Measurements from ENCODE around the gene SPAG17. TPM values are rescaled to one million over a fixed set of nuclear protein-coding genes. Genes with fewer than 3 reads are reported as not detected.
"Not testable (repeated sequence)": the region's sequence is repeated elsewhere in the genome, so short reads cannot be mapped to it uniquely, and the experiment has no call there.

The SPAG17 gene
- total RNA-seq, 1 experiment from 2014 or later, result not detected

DNA sequence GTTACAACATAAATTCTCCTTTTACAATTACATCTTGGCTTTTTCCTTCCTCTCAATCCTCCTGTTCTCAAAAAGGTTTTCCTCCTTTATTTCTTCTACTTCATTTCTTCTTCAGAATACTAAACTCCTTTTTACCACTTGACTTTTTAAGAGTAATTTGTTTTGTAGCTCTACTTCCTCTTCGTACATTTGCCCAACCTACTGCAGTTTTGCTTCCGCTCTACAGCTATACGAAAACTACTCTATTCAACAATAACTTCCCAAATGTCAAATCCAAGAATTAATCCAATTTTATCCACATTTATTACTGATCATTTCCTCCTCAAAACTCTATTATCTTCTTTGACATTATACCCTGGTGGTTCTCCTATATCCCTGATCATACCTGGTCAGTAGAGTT lies 259.0 kb downstream of the SPAG17 start:
- CTCF ChIA-PET, result interaction anchor here (0.6 kb wide), 1 partner anchor 166 kb away, joined by 3 read pairs; no protein-coding TSS in a partner anchor
- Mint-ChIP-seq H3K27me3 (ENCODE audit: insufficient read depth, unreplicated experiment) (no peaks in the 10 kb centered on the region), H3K27ac (ENCODE audit: low read depth, unreplicated experiment) (no peak overlapping the region), H3K36me3 (ENCODE audit: insufficient read depth, unreplicated experiment) (peaks cover 10% of the 10 kb centered on the region), H3K4me1 (ENCODE audit: insufficient read depth, unreplicated experiment) (peaks cover 14% of the 10 kb centered on the region), H3K4me3 (ENCODE audit: unreplicated experiment) (no peak overlapping the region), H3K9me3 (ENCODE audit: unreplicated experiment) (no peaks in the 10 kb centered on the region)
- no peak for DNase-seq (ENCODE audit: unreplicated experiment)
- no TSS peak for BruUV-seq (replicated peaks)
- intact Hi-C loops (cut with micrococcal nuclease), result no loop called here
- TF ChIP-seq, protein P1, sequence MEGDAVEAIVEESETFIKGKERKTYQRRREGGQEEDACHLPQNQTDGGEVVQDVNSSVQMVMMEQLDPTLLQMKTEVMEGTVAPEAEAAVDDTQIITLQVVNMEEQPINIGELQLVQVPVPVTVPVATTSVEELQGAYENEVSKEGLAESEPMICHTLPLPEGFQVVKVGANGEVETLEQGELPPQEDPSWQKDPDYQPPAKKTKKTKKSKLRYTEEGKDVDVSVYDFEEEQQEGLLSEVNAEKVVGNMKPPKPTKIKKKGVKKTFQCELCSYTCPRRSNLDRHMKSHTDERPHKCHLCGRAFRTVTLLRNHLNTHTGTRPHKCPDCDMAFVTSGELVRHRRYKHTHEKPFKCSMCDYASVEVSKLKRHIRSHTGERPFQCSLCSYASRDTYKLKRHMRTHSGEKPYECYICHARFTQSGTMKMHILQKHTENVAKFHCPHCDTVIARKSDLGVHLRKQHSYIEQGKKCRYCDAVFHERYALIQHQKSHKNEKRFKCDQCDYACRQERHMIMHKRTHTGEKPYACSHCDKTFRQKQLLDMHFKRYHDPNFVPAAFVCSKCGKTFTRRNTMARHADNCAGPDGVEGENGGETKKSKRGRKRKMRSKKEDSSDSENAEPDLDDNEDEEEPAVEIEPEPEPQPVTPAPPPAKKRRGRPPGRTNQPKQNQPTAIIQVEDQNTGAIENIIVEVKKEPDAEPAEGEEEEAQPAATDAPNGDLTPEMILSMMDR (IDR thresholded peaks at IDR 0.05; ENCODE audit: unreplicated experiment), result no peak
- POLR2A ChIA-PET, result interaction anchor here (1.6 kb wide), 1 partner anchor 30 kb away, joined by 3 read pairs; no protein-coding TSS in a partner anchor

DNA sequence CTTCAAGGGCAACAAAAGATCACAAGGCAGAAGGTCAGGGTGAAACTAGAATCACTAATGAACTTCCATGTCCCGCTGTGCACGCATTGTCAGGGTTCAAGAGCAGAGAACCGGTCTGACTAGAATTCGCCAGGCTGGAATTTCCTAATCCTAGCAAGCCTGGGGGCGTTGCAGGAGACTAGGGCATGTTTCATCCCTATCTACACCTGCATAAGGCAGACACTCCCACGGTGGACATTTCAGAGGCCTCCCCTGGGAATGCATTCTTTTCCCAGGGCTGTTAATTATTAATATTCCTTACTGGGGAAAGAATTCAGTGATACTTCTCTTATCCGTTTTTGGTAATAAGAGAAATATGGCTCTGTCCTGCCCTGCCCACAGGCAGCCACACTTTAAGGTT lies 262.3 kb downstream of the SPAG17 start:
- intact Hi-C loops (cut with micrococcal nuclease); H3K4me1 Mint-ChIP-seq (ENCODE audit: insufficient read depth, unreplicated experiment): not testable (repeated sequence)

DNA sequence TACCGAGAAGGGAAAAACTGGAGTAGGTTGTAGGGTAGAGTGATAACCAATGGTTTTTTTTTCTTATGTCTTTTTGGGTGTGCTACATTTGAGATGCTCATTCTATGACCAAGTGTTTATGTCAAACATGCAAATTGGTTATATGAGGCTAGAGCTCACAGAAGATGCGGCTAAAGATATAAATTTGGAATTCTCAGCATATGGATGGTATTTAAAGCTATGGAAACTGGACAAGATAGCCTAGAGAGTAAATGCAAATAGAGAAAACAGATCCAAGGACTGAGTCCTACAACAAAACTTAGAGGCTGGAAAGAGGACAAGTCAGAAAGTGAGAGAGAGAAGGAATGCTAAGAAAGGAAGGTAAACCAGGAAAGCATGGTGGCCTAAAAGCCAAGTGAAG lies 263.0 kb downstream of the SPAG17 start:
- H3K27ac Mint-ChIP-seq (ENCODE audit: low read depth, unreplicated experiment), result no peak overlapping the region
- POLR2A ChIA-PET, result interaction anchor here (3.1 kb wide), 1 partner anchor 8 kb away, joined by 12 read pairs; the partner anchor contains the start of genes GDAP2 and WDR3
- no peaks in the 10 kb centered on the region for H3K27me3 Mint-ChIP-seq (ENCODE audit: insufficient read depth, unreplicated experiment)
- peaks cover 20% of the 10 kb centered on the region for H3K36me3 Mint-ChIP-seq (ENCODE audit: insufficient read depth, unreplicated experiment)
- CTCF ChIA-PET, result no interaction called here
- H3K4me1 Mint-ChIP-seq (ENCODE audit: insufficient read depth, unreplicated experiment), result peaks cover 7% of the 10 kb centered on the region
- no peak for DNase-seq (ENCODE audit: unreplicated experiment)
- intact Hi-C loops (cut with micrococcal nuclease), result no loop called here
- H3K4me3 Mint-ChIP-seq (ENCODE audit: unreplicated experiment), result no peak overlapping the region
- no TSS peak for BruUV-seq (replicated peaks)
- no peaks in the 10 kb centered on the region for H3K9me3 Mint-ChIP-seq (ENCODE audit: unreplicated experiment)
- TF ChIP-seq, protein P1 (IDR thresholded peaks at IDR 0.05; ENCODE audit: unreplicated experiment), result no peak

More for the DNA sequence above, 262.3 kb downstream of the SPAG17 start:
- H3K27me3 Mint-ChIP-seq (ENCODE audit: insufficient read depth, unreplicated experiment); H3K9me3 Mint-ChIP-seq (ENCODE audit: unreplicated experiment); H3K4me3 Mint-ChIP-seq (ENCODE audit: unreplicated experiment); BruUV-seq (replicated peaks); DNase-seq (ENCODE audit: unreplicated experiment); POLR2A ChIA-PET; H3K27ac Mint-ChIP-seq (ENCODE audit: low read depth, unreplicated experiment); CTCF ChIA-PET: not testable (repeated sequence)
- H3K36me3 Mint-ChIP-seq (ENCODE audit: insufficient read depth, unreplicated experiment), result peaks cover 13% of the 10 kb centered on the region

GRCh38 chr1:117919376-117919775 lies 265.7 kb downstream of the SPAG17 start:
- ChIA-PET POLR2A (interaction anchor here (2.6 to 3.1 kb wide), 2 partner anchors 10 kb away, joined by 12 to 16 read pairs; partner anchors contain the start of genes GDAP2 and WDR3), CTCF (interaction anchor here (0.9 to 1.2 kb wide), 2 partner anchors 9 to 24 kb away, joined by 4 read pairs; no protein-coding TSS in a partner anchor)
- no peaks in the 10 kb centered on the region for H3K4me1 Mint-ChIP-seq (ENCODE audit: insufficient read depth, unreplicated experiment)
- BruUV-seq (replicated peaks), result no TSS peak
- no peak overlapping the region for H3K27ac Mint-ChIP-seq (ENCODE audit: low read depth, unreplicated experiment)
- no peaks in the 10 kb centered on the region for H3K27me3 Mint-ChIP-seq (ENCODE audit: insufficient read depth, unreplicated experiment)
- no peak overlapping the region for H3K4me3 Mint-ChIP-seq (ENCODE audit: unreplicated experiment)
- intact Hi-C loops (cut with micrococcal nuclease), result no loop called here
- H3K9me3 Mint-ChIP-seq (ENCODE audit: unreplicated experiment), result no peaks in the 10 kb centered on the region
- peaks cover 34% of the 10 kb centered on the region for H3K36me3 Mint-ChIP-seq (ENCODE audit: insufficient read depth, unreplicated experiment)
- no peak for DNase-seq (ENCODE audit: unreplicated experiment)
- TF ChIP-seq, protein P1 (IDR thresholded peaks at IDR 0.05; ENCODE audit: unreplicated experiment), result no peak

- TF ChIP-seq, protein P1 (IDR thresholded peaks at IDR 0.05; ENCODE audit: unreplicated experiment), result no peak
- Mint-ChIP-seq H3K4me1 (ENCODE audit: insufficient read depth, unreplicated experiment) (no peaks in the 10 kb centered on the region), H3K4me3 (ENCODE audit: unreplicated experiment) (no peak overlapping the region), H3K27me3 (ENCODE audit: insufficient read depth, unreplicated experiment) (no peaks in the 10 kb centered on the region), H3K36me3 (ENCODE audit: insufficient read depth, unreplicated experiment) (peaks cover 45% of the 10 kb centered on the region), H3K27ac (ENCODE audit: low read depth, unreplicated experiment) (no peak overlapping the region), H3K9me3 (ENCODE audit: unreplicated experiment) (no peaks in the 10 kb centered on the region)
- no TSS peak for BruUV-seq (replicated peaks)
- ChIA-PET POLR2A (no interaction called here), CTCF (no interaction called here)
- intact Hi-C loops (cut with micrococcal nuclease), result no loop called here
- no peak for DNase-seq (ENCODE audit: unreplicated experiment)
Observed at GRCh38 chr1:117911051-117911450, 274.0 kb downstream of the SPAG17 start.

Measured in MCF 10A (cell line).